Stimulated activated CD4-positive, alpha-beta T cell treated with anti-CD3 and anti-CD28 coated beads, Interleukin-2, amount 100 ng/mL, for 48 hours (primary cell): ENCODE measurements around the gene MANBA.
A peak's percentile ranks its signal among the peaks of the same experiment; 100 is the strongest.
"Not testable (repeated sequence)": the region's sequence is repeated elsewhere in the genome, so short reads cannot be mapped to it uniquely, and the experiment has no call there.

Source experiments
- DNase-seq, 2 donors: peaks; one replicate each; pipeline ENCODE4 v3.0.0-alpha.2; 2020

Gene MANBA

DNA sequence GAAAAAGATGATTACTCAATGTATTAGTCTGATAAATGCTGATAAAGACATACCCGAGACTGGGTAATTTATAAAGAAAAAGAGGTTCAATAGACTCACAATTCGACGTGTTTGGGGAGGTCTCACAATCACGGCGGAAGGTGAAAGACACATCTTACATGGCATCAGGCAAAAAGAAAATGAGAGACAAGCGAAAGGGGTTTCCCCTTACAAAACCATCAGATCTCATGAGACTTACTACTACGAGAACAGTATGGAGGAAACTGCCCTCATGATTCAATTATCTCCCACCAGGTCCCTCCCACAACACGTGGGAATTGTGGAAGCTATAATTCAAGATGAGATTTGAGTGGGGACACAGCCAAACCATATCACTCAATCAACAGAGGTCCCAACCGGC, 141.7 kb downstream of the MANBA start:
- DNase-seq: not testable (repeated sequence)

- no peak for DNase-seq
These were observed 144.1 kb downstream of the MANBA start for GRCh38 chr4:102616636-102617035.

DNA sequence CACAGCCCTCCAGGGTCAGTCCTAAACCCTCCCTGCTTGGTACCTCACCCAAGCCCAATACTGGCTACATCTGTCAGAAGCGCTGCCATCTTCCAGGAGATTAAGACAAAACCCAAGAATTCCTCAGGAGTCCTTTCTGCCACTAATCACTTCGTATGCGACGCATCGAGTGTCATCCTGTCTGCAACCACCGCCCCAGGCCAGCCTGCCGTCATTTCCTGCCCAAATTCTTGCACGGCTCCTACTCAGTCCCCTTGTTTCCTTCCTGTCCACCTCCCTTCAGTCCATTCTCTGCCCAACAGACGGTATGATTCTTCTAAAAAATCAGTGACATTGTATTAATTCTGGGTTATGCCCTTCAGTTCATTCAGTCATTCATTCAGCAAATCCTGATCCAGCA, 146.0 kb downstream of the MANBA start:
- DNase-seq: no peak

GRCh38 chr4:102612824-102613366, 147.9 kb downstream of the MANBA start:
- DNase-seq: peak in 1 of 2 donors; percentile 32

- no peak for DNase-seq
These were observed 148.6 kb downstream of the MANBA start for GRCh38 chr4:102612210-102612609.

DNA sequence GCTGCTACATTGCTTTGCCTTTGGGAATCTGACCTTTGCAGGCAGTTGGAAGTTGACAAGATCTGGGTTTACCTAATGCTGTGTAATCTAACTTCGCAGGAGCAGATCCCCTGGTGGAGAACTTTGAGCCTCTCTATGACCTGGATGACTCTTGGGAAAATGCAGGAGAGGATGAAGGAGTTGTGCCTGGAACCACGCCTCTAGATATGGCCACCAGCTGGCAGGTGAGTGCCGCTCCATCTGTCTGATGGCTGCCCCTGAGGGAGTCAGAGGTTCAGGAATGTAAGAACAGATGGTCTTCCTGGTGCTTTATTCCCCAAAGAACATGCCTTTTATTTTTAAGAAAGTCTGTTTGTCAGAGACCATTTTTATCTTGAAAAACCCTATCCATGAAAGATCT, 150.3 kb downstream of the MANBA start:
- DNase-seq: no peak

- DNase-seq: no peak
These were observed 150.8 kb downstream of the MANBA start for GRCh38 chr4:102610007-102610406.

- DNase-seq: no peak
These were observed 152.6 kb downstream of the MANBA start for GRCh38 chr4:102608190-102608589.

GRCh38 chr4:102606846-102607450, 153.8 kb downstream of the MANBA start:
- DNase-seq: no peak

DNA sequence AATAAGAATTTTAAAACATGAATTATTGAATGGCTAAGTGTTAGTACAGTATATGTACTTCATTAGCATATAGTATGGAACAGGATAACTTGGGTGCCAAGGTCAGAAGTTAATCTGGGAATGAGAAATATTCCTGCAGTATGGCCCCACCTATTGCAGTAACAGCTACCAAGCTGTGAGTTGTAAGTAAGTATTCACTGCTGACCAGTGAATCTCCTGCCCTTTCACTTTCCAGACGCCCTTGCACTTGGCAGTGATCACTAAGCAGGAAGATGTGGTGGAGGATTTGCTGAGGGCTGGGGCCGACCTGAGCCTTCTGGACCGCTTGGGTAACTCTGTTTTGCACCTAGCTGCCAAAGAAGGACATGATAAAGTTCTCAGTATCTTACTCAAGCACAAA, 154.5 kb downstream of the MANBA start:
- no peak for DNase-seq

GRCh38 chr4:102604222-102604940, 156.4 kb downstream of the MANBA start:
- no peak for DNase-seq

DNA sequence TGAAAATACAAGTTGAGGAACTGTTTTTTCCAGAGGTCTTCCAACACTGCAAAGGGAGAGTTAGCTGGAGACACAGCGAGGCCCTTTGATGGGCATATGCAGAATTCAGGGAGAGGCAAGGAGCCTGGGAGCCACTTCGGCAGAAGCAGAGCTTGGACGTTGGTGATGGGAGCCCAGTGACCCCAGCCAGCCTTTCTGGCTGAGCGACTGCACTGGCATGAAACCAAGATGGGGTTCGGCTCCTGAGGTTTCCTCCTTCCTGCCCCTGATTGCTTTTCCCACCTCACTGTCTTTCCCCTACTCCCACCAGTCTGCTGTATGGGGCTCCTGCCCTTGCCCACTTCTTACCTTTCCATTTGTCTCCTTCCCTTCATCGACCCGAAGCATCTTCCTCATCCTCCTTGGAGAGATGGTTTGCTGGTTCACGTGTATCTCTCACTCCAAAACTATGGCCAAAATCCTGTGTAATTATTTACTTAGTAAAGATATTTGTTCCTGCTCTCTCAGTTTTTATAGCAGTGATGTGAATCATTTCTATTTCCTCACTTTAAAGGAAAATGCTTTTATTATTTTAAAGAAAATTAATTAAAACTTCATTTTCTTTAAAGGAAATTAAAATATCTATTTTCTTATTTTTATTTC, 159.1 kb downstream of the MANBA start:
- no peak for DNase-seq

DNA sequence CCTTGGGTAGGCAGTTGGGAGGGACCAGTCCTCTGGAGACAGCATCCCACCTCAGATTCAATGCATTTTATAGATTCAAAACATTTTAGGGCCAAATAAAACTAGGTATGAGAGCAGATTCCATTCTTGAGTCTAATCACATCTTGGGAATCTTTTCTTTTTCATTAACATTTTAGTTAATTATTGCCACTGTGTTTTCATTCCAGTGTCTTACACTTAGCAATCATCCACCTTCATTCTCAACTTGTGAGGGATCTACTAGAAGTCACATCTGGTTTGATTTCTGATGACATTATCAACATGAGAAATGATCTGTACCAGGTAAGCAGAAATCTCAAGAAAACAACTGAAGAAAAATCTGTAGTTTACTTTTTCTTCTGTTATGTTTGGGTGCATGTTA, 160.1 kb downstream of the MANBA start:
- DNase-seq: no peak

GRCh38 chr4:102599886-102600285, 160.9 kb downstream of the MANBA start:
- no peak for DNase-seq

- DNase-seq: no peak
These were observed 161.3 kb downstream of the MANBA start for GRCh38 chr4:102599455-102599854.

GRCh38 chr4:102598762-102599374, 161.9 kb downstream of the MANBA start:
- DNase-seq: no peak

DNA sequence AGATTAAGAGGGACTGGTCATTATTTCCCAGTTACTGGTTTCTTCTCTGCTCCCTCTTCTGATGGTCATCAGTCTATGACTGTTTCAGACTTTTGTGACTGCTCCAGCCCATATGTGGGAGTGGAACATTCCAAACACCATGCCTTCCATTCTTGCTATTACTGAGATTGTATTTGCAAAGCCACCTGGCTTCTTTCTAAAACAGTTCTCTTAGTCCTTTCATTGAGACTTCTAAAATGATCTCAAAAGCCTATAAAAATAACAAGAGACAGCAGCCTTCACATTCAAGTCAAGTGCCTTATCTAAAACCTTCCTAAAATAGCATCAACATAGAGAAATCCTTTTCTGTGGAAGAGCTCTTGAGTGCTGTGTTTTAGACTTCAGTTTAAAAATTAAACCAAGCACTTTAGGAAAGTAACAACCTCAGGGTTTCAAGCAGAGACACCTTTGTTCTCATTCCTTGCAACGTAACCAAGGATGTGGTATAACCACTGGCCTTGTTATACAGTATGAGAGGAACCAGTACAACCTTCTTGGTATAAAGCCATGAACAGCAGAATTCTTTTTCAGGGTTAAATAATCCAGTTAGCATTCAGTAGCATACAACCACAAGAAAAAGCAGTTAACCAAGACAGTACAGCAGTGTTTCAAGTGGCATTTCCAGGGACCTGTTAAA, 162.5 kb downstream of the MANBA start:
- no peak for DNase-seq

GRCh38 chr4:102596532-102596931, 164.2 kb downstream of the MANBA start:
- DNase-seq: no peak

GRCh38 chr4:102594000-102594399, 166.8 kb downstream of the MANBA start:
- DNase-seq: no peak

DNA sequence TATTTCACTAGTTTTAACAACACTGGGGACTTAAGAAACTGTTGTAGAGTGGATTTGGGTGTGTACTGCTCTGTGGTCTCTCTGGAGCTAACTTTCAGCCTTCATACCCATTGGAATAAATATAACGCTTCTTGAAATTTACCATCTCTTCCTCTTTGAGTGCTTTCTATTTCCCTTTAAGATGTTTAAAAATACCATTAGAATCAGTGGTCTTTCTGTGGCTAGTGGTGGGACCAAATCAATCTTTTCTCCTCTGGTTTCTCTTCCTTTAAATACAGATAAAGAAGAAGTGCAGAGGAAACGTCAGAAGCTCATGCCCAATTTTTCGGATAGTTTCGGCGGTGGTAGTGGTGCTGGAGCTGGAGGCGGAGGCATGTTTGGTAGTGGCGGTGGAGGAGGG, 167.6 kb downstream of the MANBA start:
- no peak for DNase-seq

- DNase-seq: no peak
These were observed 168.5 kb downstream of the MANBA start for GRCh38 chr4:102592256-102592655.

GRCh38 chr4:102589743-102590142, 171.0 kb downstream of the MANBA start:
- DNase-seq: no peak

- DNase-seq: no peak
These were observed 174.1 kb downstream of the MANBA start for GRCh38 chr4:102586644-102587021.
